Measurements from ENCODE around the gene TIMM10B. TPM values are rescaled to one million over a fixed set of nuclear protein-coding genes. Genes with fewer than 3 reads are reported as not detected.

Gene TIMM10B
- total RNA-seq, 2 donors from 2014 or later = 48.0 TPM

DNA sequence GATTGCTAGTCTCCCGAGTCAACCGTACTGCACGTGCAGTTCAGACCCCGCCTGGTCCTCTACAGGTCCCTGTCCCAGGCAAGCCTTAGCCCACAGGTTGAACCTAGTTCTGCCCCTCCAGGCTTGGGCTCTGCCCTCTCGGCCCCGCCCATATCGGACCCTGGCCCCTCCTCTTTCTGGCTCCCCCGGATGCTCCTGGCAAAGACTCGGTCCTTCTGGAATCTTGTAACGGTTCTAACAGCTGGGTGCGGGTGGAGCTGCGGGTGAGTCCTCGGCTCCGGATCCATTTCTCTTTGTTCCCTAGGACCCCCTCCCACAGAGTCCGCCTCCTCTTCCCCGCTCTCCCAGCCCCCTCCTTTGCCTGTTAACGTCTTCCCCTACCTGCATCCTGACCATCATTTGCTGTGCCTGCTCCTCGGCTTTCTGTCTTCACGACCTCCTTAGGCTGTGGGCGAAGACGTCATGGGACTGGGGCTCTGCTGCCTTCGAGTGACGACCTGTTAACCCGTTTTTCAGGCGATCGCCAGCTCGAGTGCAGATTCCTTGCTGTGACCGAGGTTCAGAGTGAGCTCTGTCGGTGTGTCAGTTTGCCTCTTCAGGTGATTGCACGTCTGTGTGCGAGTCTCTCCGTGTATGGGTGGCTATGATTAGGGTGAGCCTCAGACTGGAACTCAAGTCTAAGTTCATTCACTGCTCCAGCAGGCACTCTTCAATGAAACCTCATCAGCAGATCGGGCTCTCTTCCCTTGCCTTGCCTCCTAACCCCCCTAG lies 16.0 kb downstream of the TIMM10B start, which contains the start of gene DNHD1:
Gene DNHD1 (plus strand): TSS at position 212 of the 771 bp plus-strand sequence. CDS start 936 bp downstream, outside the sequence.
- H3K27me3 ChIP-seq = no peaks in the 10 kb centered on the region
- H3K4me1 ChIP-seq = no peaks in the 10 kb centered on the region
- no peaks in the 10 kb centered on the region for H3K36me3 ChIP-seq
- no peak within 1 kb of the TSS for H3K4me3 ChIP-seq
- intact Hi-C loops (cut with DNase I) = no loop called here
- H3K27ac ChIP-seq = no peak within 1 kb of the TSS
- no peak for DNase-seq
- no peaks in the 10 kb centered on the region for H3K9me3 ChIP-seq
- TF ChIP-seq, protein P1, sequence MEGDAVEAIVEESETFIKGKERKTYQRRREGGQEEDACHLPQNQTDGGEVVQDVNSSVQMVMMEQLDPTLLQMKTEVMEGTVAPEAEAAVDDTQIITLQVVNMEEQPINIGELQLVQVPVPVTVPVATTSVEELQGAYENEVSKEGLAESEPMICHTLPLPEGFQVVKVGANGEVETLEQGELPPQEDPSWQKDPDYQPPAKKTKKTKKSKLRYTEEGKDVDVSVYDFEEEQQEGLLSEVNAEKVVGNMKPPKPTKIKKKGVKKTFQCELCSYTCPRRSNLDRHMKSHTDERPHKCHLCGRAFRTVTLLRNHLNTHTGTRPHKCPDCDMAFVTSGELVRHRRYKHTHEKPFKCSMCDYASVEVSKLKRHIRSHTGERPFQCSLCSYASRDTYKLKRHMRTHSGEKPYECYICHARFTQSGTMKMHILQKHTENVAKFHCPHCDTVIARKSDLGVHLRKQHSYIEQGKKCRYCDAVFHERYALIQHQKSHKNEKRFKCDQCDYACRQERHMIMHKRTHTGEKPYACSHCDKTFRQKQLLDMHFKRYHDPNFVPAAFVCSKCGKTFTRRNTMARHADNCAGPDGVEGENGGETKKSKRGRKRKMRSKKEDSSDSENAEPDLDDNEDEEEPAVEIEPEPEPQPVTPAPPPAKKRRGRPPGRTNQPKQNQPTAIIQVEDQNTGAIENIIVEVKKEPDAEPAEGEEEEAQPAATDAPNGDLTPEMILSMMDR (IDR thresholded peaks at IDR 0.05) = no peak
- H3K9ac ChIP-seq (ENCODE audit: low read depth in 2 of 2, low read length in 2 of 2) = peak within 1 kb of the TSS in 1 of 2 donors; percentile 30

- no peaks in the 10 kb centered on the region for H3K9me3 ChIP-seq
- no peak overlapping the region for H3K9ac ChIP-seq (ENCODE audit: low read depth in 2 of 2, low read length in 2 of 2)
- intact Hi-C loops (cut with DNase I) = no loop called here
- H3K4me3 ChIP-seq = no peak overlapping the region
- TF ChIP-seq, protein P1 (IDR thresholded peaks at IDR 0.05) = no peak
- no peaks in the 10 kb centered on the region for H3K27me3 ChIP-seq
- no peaks in the 10 kb centered on the region for H3K36me3 ChIP-seq
- no peaks in the 10 kb centered on the region for H3K4me1 ChIP-seq
- peak; percentile 20 for DNase-seq
- H3K27ac ChIP-seq = no peak overlapping the region
Measured at GRCh38 chr11:6498121-6498520, 16.8 kb downstream of the TIMM10B start.

DNA sequence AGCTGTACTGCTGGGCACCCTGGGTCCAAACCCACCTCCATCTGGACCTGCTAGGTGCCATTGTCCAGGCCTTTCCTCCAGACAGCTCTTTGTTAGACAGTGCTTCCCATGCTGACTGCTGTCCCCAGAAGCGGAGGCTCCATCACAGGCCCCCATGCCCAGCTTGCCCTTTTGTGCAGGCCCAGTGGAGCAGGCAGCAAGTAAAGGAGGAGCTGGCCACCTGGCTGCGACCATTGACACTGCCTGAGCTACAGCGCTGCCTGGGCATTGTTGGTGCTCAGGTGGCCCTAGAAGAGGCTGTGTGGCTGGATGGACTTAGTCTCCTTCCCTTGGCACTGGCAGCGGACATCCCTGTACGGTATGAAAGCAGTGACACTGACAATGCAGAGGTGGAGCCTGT lies 17.2 kb downstream of the TIMM10B start:
- intact Hi-C loops (cut with DNase I) = no loop called here
- TF ChIP-seq, protein P1 (IDR thresholded peaks at IDR 0.05) = no peak
- Histone ChIP-seq H3K36me3 (no peaks in the 10 kb centered on the region), H3K9me3 (no peaks in the 10 kb centered on the region), H3K4me1 (no peaks in the 10 kb centered on the region), H3K27me3 (no peaks in the 10 kb centered on the region), H3K9ac (ENCODE audit: low read depth in 2 of 2, low read length in 2 of 2) (no peak overlapping the region), H3K27ac (no peak overlapping the region), H3K4me3 (no peak overlapping the region)
- DNase-seq = no peak

- intact Hi-C loops (cut with DNase I) = loop anchor here (2.0 kb wide), 1 partner anchor 122 kb away; no protein-coding TSS in a partner anchor
- Histone ChIP-seq H3K27me3 (no peaks in the 10 kb centered on the region), H3K9me3 (no peaks in the 10 kb centered on the region), H3K4me3 (no peak overlapping the region), H3K9ac (ENCODE audit: low read depth in 2 of 2, low read length in 2 of 2) (no peak overlapping the region), H3K36me3 (no peaks in the 10 kb centered on the region), H3K4me1 (no peaks in the 10 kb centered on the region), H3K27ac (no peak overlapping the region)
- TF ChIP-seq, protein P1 (IDR thresholded peaks at IDR 0.05) = no peak
- DNase-seq = no peak
Measured at GRCh38 chr11:6502382-6502781, 21.1 kb downstream of the TIMM10B start.

GRCh38 chr11:6504166-6504565 lies 22.9 kb downstream of the TIMM10B start:
- intact Hi-C loops (cut with DNase I) = loop anchor here (2.0 kb wide), 1 partner anchor 65 kb away; no protein-coding TSS in a partner anchor
- TF ChIP-seq, protein P1 (IDR thresholded peaks at IDR 0.05) = no peak

More at GRCh38 chr11:6504166-6504565, 22.9 kb downstream of the TIMM10B start:
- Histone ChIP-seq H3K9me3 (no peaks in the 10 kb centered on the region), H3K9ac (ENCODE audit: low read depth in 2 of 2, low read length in 2 of 2) (no peak overlapping the region), H3K36me3 (no peaks in the 10 kb centered on the region), H3K4me3 (no peak overlapping the region), H3K4me1 (no peaks in the 10 kb centered on the region), H3K27me3 (no peaks in the 10 kb centered on the region), H3K27ac (no peak overlapping the region)
- no peak for DNase-seq

All from colonic mucosa (tissue), 4 donors.